HCT116 (cell line): ENCODE data around the gene CACNA2D2. TPM values are rescaled to one million over a fixed set of nuclear protein-coding genes. Genes with fewer than 3 reads are reported as not detected.

Experiments
- ATAC-seq: fragments of 200-7000 bp; cut with Tn5 transposase; 2 replicates; pipeline ENCODE4 v1.9.1; 2020; ENCODE audit warnings: mild to moderate bottlenecking, moderate library complexity
- BruUV-seq: library from RNA; stranded (reverse); fragments of 400-500 nt; replicated peaks from 2 replicates; lab custom pipeline; 2021; lab: Mats Ljungman, UMichigan
- CTCF ChIA-PET: fragments of 300-600 bp; sonication (Branson Sonifier 250); formaldehyde crosslinking; loops from one replicate; lab custom pipeline; 2021; ENCODE audit warnings: antibody characterized with exemption; lab: Charles Lee
- POLR2A ChIA-PET: fragments of 300-600, 350-600 bp; sonication (Branson Sonifier 250); formaldehyde crosslinking; loops from one replicate; lab custom pipeline; 2021; ENCODE audit warnings: antibody characterized with exemption; lab: Charles Lee
- RAD21 ChIA-PET, 2 experiments: fragments of 300-600 bp; sonication (Branson Sonifier 250); formaldehyde crosslinking; loops; one replicate each; lab custom pipeline; 2023; ENCODE audit warnings: low total read pairs in 2 of 2; ENCODE audit not compliant: uncharacterized antibody in 2 of 2, unreplicated experiment in 2 of 2, low non-redundant PET in 1 of 2; lab: Charles Lee
- DNase-seq: peaks from one replicate; pipeline ENCODE4 v3.0.0-alpha.2; 2010; ENCODE audit warnings: low read depth, low spot score
- H2AFZ ChIP-seq: fragments of 200-600 bp; shearing (Covaris generic), sonication (generic); 2 replicates; pipeline ENCODE4 v1.6.1; 2017; ENCODE audit warnings: low read depth, mixed run types, mixed read lengths, antibody characterized with exemption, low read length; ENCODE audit not compliant: poor library complexity, severe bottlenecking
- H3K27ac ChIP-seq: 2 replicates; pipeline ENCODE4 v1.5.1; 2012; ENCODE audit warnings: low read depth, low read length
- H3K27me3 ChIP-seq: fragments of 200-600 bp; sonication (generic); 2 replicates; pipeline ENCODE4 v1.6.1; 2016; ENCODE audit warnings: mixed run types, low read length, mixed read lengths; ENCODE audit not compliant: insufficient read depth
- H3K36me3 ChIP-seq, 2 experiments: fragments of 200-500 bp in 1 of 2; fragments of 200-600 bp in 1 of 2; sonication (Bioruptor generic) in 1 of 2; sonication (generic) in 1 of 2; 2 replicates each; pipeline versions ENCODE4 v1.5.1 to v1.6.1; 2014 to 2016; ENCODE audit warnings: low read length in 2 of 2, inconsistent platforms in 1 of 2, mixed read lengths in 1 of 2, mixed run types in 1 of 2; ENCODE audit not compliant: insufficient read depth in 2 of 2, control insufficient read depth in 1 of 2
- H3K4me1 ChIP-seq, 2 experiments: fragments of 200-600 bp in 1 of 2; sonication (generic) in 1 of 2; 2 replicates each; pipeline versions ENCODE4 v1.5.1 to v1.6.1; 2012 to 2017; ENCODE audit warnings: low read length in 2 of 2, inconsistent platforms in 1 of 2, mild to moderate bottlenecking in 1 of 2, mixed read lengths in 1 of 2, mixed run types in 1 of 2, moderate library complexity in 1 of 2; ENCODE audit not compliant: insufficient read depth in 2 of 2, control insufficient read depth in 1 of 2
- H3K4me2 ChIP-seq: fragments of 200-600 bp; sonication (generic); 2 replicates; pipeline ENCODE4 v1.6.1; 2017; ENCODE audit warnings: mixed run types, low read length, mixed read lengths
- H3K4me3 ChIP-seq, 2 experiments: fragments of 200-600 bp in 1 of 2; sonication (generic) in 1 of 2; replicated peaks in 1 of 2; 2 replicates each; pipeline ENCODE4 v1.5.1; 2011 to 2016; ENCODE audit warnings: low read length in 2 of 2, control low read depth in 1 of 2, low read depth in 1 of 2, mild to moderate bottlenecking in 1 of 2, mixed read lengths in 1 of 2, mixed run types in 1 of 2
- H3K79me2 ChIP-seq: fragments of 200-600 bp; sonication (generic); 2 replicates; pipeline ENCODE4 v1.6.1; 2017; ENCODE audit warnings: mild to moderate bottlenecking, mixed run types, low read length, moderate library complexity, mixed read lengths; ENCODE audit not compliant: insufficient read depth
- H3K9ac ChIP-seq: fragments of 200-600 bp; sonication (generic); 2 replicates; pipeline ENCODE4 v1.6.1; 2016; ENCODE audit warnings: low read length, mixed read lengths
- H3K9me2 ChIP-seq: fragments of 200-600 bp; sonication (generic), shearing (Covaris generic); 2 replicates; pipeline ENCODE4 v1.6.1; 2017; ENCODE audit warnings: mixed run types, mild to moderate bottlenecking, moderate library complexity; ENCODE audit not compliant: insufficient read depth
- H3K9me3 ChIP-seq, 2 experiments: fragments of 200-500 bp in 1 of 2; fragments of 200-600 bp in 1 of 2; sonication (Bioruptor generic) in 1 of 2; sonication (generic) in 1 of 2; 2 replicates each; pipeline ENCODE4 v1.6.1; 2014 to 2017; ENCODE audit warnings: low read length in 2 of 2, mixed read lengths in 2 of 2, inconsistent platforms in 1 of 2, low read depth in 1 of 2, mild to moderate bottlenecking in 1 of 2, mixed run types in 1 of 2, moderate library complexity in 1 of 2; ENCODE audit not compliant: control insufficient read depth in 1 of 2, insufficient read depth in 1 of 2
- H4K20me1 ChIP-seq: fragments of 200-600 bp; sonication (generic), shearing (Covaris generic); 2 replicates; pipeline ENCODE4 v1.6.1; 2017; ENCODE audit warnings: mixed run types, mild to moderate bottlenecking, moderate library complexity; ENCODE audit not compliant: insufficient read depth
- EZH2phosphoT487 ChIP-seq: fragments of 200-600 bp; IDR thresholded peaks from 2 replicates; pipeline ENCODE4 v1.6.1; 2018; ENCODE audit warnings: antibody characterized with exemption, borderline replicate concordance
- JUND ChIP-seq: IDR thresholded peaks from 2 replicates; pipeline ENCODE4 v1.6.1; 2012
- POLR2AphosphoS5 ChIP-seq: IDR thresholded peaks from 2 replicates; pipeline ENCODE4 v1.6.1; 2011; ENCODE audit warnings: mild to moderate bottlenecking, low read depth, low read length, moderate library complexity
- SRF ChIP-seq: IDR thresholded peaks from 2 replicates; pipeline ENCODE4 v1.6.1; 2012; ENCODE audit warnings: low read depth
- YY1 ChIP-seq: IDR thresholded peaks from 2 replicates; pipeline ENCODE4 v1.6.1; 2011; ENCODE audit warnings: low read length, low read depth, moderate library complexity, mild to moderate bottlenecking; ENCODE audit not compliant: insufficient replicate concordance; ENCODE audit errors: extremely low read depth
- intact Hi-C: fragments of 100-400 bp; cut with micrococcal nuclease; formaldehyde crosslinking; loops from 2 replicates; pipeline ENCODE4 v1.10.0; 2022
- total RNA-seq: library from RNA; stranded (reverse); gene quantifications from one replicate; pipeline ENCODE4 v1.2.1, GENCODE V29; 2021; ENCODE audit not compliant: unreplicated experiment
- TF ChIP-seq, protein P1 (sequence below): IDR thresholded peaks from 2 replicates; pipeline ENCODE4 v1.6.1; 2012; ENCODE audit warnings: low read depth
- TF ChIP-seq, protein P2 (sequence below): IDR thresholded peaks from 2 replicates; pipeline ENCODE4 v1.6.1; 2011; ENCODE audit warnings: mild to moderate bottlenecking, low read length, moderate library complexity; ENCODE audit not compliant: insufficient replicate concordance; ENCODE audit errors: extremely low read depth

Gene CACNA2D2
- total RNA-seq, 1 experiment from 2014 or later = 10.2 TPM

DNA sequence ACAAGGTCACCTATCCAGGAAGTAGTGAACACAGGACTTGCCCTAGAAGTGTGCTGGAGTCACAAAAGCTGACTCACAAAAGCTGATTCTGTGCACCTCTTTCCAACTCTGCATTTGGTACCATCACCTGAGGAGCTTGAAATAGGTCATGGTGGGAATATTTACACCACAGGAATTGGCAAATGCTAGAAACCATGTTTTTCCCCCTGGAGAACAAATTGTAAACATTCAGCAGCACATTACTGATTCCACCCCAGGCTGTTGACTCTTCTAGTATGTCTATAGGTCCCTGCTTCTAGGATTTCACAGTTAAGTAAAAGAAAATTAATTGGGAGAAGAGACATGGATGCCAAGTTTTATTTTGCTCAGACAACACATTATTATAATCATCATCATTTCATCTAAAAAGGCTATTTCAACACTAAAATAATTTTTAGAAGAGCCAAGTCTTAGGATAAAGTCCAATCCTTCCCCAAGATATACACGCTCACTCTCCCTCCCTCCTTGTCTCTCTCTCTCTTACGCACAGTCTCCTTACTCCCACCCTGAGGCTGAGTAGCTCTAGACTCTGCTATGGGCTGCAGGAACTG is 24.7 kb downstream of the CACNA2D2 start:
- CTCF ChIA-PET = no interaction called here
- Histone ChIP-seq H3K4me2 (no peak overlapping the region), H4K20me1 (no peaks in the 10 kb centered on the region), H3K4me3 (no peak overlapping the region), H3K4me1 (peaks cover 0 to 8% of the 10 kb centered on the region in 2 experiments; a peak in 1 of 4 replicates)
- POLR2A ChIA-PET = no interaction called here
- TF ChIP-seq POLR2AphosphoS5 (no peak), JUND (no peak), EZH2phosphoT487 (no peak), YY1 (no peak), SRF (no peak)
- TF ChIP-seq, protein P1, sequence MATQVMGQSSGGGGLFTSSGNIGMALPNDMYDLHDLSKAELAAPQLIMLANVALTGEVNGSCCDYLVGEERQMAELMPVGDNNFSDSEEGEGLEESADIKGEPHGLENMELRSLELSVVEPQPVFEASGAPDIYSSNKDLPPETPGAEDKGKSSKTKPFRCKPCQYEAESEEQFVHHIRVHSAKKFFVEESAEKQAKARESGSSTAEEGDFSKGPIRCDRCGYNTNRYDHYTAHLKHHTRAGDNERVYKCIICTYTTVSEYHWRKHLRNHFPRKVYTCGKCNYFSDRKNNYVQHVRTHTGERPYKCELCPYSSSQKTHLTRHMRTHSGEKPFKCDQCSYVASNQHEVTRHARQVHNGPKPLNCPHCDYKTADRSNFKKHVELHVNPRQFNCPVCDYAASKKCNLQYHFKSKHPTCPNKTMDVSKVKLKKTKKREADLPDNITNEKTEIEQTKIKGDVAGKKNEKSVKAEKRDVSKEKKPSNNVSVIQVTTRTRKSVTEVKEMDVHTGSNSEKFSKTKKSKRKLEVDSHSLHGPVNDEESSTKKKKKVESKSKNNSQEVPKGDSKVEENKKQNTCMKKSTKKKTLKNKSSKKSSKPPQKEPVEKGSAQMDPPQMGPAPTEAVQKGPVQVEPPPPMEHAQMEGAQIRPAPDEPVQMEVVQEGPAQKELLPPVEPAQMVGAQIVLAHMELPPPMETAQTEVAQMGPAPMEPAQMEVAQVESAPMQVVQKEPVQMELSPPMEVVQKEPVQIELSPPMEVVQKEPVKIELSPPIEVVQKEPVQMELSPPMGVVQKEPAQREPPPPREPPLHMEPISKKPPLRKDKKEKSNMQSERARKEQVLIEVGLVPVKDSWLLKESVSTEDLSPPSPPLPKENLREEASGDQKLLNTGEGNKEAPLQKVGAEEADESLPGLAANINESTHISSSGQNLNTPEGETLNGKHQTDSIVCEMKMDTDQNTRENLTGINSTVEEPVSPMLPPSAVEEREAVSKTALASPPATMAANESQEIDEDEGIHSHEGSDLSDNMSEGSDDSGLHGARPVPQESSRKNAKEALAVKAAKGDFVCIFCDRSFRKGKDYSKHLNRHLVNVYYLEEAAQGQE = no peak
- TF ChIP-seq, protein P2, sequence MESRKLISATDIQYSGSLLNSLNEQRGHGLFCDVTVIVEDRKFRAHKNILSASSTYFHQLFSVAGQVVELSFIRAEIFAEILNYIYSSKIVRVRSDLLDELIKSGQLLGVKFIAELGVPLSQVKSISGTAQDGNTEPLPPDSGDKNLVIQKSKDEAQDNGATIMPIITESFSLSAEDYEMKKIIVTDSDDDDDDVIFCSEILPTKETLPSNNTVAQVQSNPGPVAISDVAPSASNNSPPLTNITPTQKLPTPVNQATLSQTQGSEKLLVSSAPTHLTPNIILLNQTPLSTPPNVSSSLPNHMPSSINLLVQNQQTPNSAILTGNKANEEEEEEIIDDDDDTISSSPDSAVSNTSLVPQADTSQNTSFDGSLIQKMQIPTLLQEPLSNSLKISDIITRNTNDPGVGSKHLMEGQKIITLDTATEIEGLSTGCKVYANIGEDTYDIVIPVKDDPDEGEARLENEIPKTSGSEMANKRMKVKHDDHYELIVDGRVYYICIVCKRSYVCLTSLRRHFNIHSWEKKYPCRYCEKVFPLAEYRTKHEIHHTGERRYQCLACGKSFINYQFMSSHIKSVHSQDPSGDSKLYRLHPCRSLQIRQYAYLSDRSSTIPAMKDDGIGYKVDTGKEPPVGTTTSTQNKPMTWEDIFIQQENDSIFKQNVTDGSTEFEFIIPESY = no peak
- TF ChIP-seq, all 23 proteins: peak for 0
- no peak overlapping the region for H2AFZ ChIP-seq
- BruUV-seq = no TSS peak
- H3K79me2 ChIP-seq = no peaks in the 10 kb centered on the region
- H3K9me2 ChIP-seq = no peaks in the 10 kb centered on the region
- no peak overlapping the region for H3K9ac ChIP-seq
- H3K9me3 ChIP-seq = no peaks in the 10 kb centered on the region
- DNase-seq = no peak
- no peak overlapping the region for H3K27ac ChIP-seq
- H3K36me3 ChIP-seq = no peaks in the 10 kb centered on the region
- RAD21 ChIA-PET = no interaction called here
- ATAC-seq = no peak
- no peaks in the 10 kb centered on the region for H3K27me3 ChIP-seq
- intact Hi-C loops = no loop called here
